Central memory CD4-positive, alpha-beta T cell (primary cell): ENCODE measurements around the gene CHMP4A.

ENCODE experiments used
- DNase-seq: peaks from one replicate; pipeline ENCODE4 v3.0.0; 2022

CHMP4A gene

DNA sequence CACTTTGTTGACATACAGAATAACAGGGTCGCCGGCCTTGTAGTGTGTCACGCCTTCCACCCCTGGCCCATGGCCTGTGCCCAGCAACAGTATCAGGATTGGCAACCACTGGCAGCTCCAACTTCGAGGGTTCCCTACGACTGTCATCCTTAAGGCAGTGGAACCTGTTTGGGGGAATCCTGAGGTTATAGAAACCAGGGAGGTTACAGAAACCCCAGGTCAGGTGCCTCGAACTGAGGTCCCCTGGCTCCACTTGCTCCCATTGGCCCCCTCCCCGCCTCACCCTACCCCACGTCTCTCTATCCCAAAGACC, 18.5 kb downstream of the CHMP4A start:
- DNase-seq = no peak

DNA sequence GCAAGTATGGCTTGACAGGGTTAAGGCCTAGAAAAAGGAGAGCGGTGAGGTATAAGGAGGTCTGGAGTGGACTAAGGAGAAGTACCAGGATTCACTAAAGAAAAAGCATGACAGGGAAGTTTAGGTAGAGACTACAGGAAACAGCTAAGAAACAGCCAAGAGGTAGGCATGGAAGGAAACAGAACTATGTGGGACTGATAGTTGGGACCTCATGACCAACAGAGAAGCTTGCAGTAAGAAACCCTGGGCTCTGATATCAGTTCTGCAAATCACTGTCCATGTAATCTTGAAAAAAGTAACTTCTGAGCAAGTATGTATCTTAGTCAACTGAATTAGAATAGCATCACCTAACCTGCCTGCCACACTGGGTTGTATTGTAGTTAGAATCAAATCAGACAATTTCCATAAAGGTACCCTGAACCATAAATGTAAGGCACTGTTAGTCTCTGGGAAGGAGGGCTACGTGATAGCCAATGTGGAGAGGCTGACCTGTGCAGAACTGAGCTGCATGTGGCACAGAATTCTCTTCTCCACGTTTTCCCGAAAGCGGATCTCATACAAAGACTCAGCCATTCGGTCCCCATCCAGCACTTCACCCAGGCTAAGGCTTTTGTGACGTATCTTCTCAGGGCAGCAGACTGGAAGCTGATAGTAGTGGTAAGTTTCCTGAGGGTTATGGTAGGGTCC, 19.0 kb downstream of the CHMP4A start:
- DNase-seq = no peak

DNA sequence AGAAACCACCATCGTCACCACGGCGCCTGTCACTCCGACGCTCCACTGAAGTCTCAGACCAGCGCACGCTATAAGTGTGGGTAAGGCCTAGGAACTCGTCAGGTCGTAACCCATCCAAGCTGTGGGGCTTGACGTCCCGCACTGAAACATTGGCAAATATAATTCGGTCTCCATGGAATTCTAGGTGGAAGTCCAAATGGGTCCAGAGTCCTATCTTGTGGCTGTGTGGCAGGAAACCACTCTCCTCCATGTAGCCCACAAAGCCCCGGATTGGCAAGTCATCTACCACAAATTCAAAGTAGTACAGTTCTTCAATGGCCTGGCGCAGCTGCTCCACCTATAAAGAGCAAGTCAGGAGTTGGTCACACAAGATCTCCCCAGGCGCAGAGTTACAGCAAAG, 20.4 kb downstream of the CHMP4A start:
- DNase-seq = no peak

DNA sequence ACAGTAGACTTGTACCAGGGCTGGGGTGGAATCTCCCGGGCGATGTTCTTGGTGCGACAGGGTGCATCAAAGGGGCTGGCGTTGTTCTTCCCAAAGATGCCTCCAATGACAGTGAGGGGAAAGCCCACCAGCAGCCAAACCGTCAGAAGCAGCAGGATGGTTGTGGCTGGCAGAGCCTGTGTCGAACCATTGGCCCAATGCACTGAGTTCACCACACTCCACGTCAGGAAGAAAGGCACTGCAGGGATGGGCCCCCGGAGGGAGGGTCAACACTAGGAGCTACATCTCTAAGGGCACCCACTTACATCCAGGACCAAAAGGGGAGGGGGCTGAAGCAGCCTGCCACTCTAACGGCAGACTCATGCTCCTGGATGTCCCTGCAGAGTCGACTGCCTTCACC, 22.9 kb downstream of the CHMP4A start:
- no peak for DNase-seq

DNA sequence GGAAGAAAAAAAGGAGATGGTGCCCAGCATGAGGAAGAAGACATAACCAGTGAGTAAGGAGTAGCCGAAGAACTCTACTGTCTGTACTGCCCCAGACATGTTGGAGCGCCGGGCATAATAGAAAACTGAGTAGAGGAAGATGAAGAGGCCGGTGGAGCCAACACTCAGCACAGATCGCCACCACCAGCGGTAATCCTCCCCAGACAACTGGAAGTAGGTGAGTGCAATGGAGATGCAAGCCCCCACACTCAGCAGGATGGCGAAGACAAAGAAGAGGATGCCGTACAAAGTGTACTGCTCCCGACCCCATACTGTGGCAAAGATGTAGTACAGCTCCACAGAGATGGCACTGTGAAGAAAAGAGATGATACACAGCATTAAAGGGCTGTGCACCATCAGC, 23.8 kb downstream of the CHMP4A start:
- DNase-seq = no peak

DNA sequence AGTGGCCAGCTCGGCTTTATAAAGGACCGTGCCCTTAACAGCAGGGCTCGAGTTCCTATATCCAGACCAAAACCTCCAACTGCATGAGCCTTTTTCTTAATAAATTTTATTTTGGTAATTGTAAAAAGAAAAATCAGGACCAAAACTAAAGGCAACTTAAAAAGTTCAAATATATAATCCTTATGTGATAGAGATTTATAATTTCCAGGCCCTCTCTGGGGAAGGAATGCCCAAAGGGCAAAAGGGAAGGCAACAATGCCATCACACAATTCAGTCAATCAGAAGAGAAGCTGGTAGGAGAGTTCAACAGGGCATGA, 24.3 kb downstream of the CHMP4A start:
- no peak for DNase-seq

DNA sequence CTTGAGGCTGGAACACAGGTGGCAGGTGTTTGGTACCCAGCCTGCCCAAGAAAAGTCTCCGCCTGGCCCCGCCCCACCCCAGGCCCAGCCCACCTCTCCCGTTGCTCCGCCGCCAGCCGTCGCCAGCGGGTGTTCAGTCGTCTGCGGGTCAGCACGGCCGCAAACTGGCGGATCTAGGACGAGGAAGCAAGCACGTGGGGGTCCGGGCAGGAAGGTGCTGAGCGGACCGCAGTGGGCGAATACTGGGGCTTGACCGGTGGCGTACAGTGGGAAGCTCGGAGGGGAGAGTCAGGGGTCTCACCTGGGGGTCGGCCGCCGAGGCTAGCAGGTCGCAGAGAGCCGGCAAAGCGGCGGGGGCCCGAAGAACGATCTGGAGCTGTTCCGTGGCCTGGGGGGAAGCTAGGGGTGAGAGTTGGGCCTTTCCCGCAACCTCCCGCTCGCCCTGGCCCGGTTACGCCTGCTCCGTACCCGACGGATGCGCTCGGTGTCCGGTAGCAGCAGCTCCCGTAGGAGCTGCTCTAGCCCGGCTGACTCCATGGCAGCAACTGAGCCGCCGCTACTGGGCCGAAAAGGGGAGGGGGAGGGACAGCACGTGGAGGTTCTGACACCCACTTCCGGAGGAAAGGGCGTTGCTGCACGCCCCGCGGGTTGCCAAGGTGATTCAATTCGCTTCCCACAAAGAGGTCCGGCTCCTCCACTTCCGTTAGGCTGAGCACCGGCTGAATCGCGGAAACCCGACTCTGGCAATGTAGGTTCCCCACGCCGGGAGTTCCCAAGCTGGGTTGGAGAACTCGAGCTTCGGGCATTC, 24.8 kb downstream of the CHMP4A start, which contains the start of gene IPO4:
Gene IPO4, minus strand, starts transcription at position 566 of the 808 bp plus-strand sequence. Its CDS starts 29 bp downstream, at position 537.
- peak; percentile 94 for DNase-seq

DNA sequence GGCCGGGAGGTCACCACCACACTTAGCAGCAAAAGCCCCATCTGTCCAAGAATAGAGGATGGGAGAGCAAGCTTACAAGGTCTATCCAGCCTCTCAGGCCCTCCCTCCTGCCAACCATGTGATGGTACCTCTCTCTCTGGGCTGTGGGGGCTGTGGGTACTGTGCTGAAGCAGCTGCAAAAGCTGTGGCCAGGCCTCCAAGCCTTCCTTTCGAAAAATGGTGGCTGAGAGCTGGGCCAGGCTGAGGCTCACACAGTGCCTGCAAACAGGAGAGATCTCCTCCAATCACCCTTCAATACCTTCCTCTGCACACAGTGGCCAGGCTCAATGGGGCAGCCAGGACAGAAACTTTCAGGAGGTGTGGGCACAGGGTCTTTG, 25.8 kb downstream of the CHMP4A start:
- no peak for DNase-seq

DNA sequence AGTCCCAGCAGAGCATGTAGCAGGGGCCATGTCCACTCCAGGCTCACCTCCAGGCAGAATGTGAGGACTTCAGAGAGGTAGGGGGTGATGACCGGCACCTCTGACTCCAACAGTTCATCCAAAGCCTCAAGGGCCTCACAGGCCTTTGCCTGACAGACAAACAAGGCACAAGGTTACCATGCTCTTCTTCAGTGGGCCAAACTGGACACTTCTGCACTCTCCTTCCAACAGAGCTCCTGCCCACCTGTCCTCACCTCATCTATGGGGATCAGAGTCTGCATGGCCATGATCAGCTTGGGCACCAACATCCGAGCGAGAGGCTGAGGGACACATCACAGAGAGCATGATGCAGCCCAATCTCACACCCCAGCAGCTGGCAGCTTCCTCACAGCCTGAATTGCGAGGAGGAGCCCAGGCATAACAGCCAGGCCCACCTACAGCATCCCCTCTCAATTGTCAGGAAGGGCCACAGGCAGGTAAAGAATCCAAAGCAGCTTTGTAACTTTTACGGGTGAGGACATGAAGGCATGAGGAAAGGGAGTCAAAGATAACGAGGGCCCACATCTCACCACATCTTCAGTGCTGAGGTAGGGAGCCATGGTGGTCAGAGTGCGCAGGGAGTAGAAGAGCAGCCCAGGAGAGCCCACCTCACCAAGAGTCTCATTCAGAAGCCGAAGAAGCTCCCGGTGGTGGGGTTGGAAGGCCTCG, 26.3 kb downstream of the CHMP4A start:
- no peak for DNase-seq

DNA sequence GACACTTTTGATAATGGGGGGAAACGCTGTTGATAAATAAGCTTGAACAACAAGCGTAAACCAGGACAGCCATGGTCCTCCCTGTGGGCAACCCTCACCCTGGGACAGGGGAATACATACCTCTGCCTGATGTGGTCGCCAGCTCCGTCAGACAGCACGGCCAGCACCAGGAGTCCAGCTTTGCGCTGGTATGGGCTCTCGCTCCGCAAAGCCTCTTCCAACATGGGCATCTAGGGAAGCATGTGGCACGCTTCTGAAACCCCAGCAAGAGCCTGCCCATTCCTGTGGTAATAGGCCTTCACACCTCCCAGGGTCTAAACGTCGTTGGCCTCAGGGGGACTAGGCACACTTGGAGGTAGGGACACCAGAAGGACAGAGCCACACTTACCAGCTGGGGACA, 27.5 kb downstream of the CHMP4A start:
- no peak for DNase-seq

DNA sequence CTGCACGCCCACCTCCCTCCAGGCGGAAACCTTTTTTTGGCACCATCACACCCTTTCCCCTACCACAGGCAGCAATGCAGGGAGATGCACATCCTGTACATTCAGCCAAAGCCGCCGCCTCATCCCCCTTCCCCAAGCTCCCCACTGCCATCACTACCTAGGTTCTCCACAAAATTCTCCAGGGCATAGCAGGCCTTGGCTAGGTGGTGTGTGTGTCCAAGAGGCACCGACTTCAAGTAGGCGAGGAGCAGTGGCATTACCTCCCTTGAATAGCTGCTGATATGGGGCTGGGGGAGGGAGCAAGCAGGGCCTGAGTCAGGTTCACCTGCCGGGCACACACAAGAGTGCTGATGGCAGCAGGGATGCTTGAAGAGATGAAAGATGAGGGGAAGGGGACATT, 28.3 kb downstream of the CHMP4A start:
- no peak for DNase-seq

DNA sequence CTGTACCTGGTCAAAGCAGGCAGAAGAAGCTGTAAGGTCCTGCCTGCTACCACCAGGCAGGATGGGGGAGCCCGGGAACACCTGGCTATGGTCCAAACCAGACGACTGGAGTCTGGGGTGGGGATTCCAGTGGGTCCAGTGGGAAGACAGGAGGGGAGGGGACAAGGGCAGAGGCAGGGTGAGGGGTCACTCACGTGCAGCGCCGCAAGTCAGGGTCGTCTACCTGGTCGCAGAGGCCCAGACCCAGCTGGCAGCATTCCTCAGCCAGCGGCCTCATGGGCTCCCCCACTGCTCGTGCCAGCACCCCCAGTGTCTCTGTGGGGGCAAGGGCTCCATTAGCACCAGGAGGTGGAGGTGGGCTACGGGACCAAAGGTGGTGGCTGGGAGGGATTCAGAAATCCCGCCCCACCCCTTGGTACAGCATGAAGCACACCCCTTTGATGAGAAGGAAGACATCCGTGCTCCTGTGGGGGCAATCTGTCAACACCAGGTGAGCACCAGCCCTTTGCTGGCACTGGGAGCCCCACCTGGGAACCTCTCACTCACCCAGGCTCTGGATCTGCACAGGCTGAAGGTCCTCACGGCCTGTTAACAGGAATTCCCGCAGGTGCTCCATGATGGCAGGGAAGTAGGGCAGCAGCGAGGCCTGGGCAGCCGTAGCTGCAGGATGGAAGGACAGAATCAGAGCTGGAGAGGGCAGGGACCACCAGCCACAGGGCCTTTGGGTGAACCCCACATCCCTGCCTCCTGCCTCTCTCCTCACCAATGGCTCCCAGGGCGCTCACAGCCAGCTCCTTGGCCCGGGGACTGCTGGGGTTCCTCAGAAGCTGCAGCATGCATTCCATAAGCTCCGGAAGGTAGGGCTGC, 29.0 kb downstream of the CHMP4A start:
- DNase-seq = no peak

DNA sequence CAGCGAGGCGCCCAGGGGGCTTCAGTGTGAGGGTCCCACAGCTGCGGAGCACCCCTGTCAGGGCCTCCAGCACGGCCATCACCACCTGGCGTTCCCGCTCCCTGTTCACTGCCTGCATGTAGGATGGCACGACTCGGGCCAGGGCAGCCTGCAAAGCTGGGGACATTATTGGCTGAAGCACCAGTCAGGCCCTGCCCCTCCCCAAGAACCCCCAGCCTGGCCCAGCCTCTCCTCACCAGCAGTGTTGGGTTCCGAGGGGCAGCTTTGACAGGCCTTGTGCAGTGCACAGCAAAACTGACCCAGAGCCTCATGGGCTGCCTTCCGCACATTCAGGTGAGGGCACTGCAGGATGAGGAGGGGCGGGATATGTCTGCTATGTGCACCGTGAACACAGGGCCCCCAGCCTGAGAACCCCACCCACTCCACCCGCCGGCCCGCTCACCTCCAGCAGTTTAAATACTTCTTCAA, 30.2 kb downstream of the CHMP4A start:
- no peak for DNase-seq

DNA sequence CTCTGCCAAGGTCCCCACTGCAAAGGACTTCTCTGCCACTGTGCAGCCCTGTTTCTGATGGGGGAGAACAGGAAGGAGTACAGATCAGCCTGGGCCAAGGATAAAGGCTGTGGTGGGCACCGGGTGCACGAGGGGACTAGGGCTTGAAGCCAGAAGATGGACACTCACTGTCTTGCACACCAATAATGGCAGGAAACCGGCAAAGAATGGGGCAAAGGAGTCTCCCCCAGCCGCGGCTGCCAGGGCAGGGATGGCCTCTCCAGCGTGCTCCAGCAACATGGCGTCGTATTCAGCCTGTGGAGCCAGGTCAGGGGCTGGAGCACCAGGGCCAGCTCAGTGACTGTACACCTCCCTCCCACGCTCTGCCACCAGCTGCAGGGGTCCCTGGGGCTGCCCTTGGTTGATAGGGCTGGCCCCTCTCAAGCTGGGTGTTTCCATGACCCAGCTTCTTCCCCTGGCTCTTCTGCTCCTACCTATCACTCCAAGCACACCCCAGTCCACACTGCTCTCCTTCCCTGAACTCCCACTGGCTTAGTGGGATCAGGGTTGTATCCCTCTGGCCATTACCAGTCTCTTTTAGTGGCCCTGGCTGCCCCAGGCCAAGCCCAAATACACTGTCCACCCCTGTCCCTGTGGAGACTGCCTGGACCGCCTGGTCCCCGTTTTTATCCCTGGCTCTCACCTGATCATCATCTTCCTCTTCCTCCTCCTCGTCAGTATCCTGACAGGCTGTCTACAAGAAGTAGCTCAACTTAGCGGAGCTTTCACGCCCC, 31.0 kb downstream of the CHMP4A start:
- no peak for DNase-seq

DNA sequence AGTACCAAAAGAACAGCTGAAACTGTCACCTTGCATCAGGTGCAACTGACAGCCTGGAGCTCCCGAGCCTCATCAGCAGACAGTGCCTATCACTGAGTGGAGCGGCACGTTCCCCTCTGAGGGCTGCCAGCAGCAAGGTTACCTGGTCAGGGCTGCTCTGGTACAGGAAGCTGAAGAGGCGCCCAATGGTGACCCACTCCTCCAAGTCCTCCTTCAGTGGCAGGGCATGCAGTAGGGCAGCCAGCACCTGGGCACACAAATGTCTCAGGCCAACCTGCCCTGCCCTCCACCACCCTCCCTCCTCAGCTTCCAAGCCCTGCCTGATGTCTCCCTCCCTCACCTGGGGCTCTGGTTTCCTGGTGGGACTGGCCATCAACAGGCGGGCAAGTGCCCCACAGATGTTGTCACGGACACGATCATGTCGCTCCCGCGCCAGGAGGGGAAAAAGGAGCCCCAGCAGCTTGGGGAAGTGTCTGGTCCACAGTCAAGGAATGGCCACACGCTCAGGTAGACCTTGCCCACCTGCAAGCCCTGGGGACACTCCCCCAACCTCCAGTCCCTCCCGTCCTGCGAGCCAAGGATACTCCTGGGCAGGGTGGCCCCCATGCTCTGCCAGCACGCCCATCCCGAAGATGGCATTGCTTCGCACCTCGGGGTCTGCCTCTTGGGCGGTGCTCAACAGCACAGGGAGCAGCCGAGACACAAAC, 31.8 kb downstream of the CHMP4A start:
- no peak for DNase-seq

DNA sequence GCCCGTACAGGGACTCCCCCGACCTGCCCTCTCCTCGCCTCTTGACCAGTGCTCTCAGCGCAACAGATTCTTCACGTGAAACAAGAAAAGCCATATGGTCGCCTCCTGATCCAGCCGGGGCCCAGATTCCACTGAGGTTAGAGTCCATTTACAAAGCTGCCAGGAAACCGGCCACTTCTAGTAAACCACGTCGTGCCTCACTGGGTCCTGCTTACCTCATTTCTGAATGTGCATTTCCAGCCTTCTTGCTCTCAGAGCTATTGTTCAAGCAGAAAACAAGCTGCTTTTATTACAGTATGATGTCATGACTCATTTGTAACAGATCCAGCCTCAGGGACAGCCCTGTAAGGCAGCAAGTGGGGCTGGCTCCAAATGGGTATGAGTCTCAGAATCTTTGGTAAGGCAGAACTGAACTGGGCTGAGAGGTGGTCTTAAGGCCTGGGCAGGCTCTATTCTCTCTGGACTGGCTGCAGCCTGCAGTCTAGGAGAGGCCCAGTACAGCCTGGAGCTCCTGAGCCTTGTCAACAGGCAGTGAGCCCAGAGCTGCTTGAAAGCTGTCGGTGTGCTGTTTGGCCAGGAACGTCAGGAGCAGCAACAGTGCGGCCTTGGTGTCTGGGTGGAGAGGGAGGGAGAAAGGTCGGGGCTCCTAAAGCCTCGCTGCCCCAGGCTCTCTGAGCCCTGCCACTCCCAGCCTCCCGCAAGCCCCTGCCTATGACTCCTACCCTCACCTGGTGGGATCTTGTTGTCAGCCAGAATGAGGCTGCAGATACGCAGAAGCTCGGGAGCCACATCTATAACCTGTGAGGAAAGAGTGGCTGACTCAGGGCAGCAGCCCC, 33.1 kb downstream of the CHMP4A start:
- no peak for DNase-seq

DNA sequence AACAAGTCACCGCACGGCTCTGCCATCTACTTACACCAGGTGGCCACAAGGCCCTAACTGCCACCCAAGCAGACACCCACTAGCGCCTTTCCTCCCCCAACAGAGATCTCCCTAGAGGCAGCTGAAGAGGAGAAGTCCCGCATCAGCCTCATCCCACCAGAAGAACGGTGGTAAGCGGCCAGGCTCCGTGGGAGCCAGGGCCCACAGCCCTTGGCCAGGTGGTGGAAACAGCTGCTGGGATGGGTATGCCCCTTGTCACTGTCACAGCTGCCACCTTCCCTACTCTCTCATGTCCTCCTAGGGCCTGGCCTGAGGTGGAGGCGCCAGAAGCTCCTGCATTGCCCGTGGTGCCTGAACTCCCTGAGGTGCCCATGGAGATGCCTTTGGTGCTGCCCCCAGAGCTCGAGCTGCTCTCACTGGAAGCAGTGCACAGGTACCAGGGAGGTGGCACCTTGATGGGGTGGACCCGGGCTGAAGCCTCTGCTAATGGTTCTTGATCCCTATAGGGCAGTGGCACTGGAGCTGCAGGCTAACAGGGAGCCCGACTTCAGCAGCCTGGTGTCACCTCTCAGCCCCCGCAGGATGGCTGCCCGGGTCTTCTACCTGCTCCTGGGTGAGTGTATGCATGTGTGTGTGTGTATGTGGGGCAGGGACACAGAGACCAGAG, 33.9 kb downstream of the CHMP4A start:
- no peak for DNase-seq

DNA sequence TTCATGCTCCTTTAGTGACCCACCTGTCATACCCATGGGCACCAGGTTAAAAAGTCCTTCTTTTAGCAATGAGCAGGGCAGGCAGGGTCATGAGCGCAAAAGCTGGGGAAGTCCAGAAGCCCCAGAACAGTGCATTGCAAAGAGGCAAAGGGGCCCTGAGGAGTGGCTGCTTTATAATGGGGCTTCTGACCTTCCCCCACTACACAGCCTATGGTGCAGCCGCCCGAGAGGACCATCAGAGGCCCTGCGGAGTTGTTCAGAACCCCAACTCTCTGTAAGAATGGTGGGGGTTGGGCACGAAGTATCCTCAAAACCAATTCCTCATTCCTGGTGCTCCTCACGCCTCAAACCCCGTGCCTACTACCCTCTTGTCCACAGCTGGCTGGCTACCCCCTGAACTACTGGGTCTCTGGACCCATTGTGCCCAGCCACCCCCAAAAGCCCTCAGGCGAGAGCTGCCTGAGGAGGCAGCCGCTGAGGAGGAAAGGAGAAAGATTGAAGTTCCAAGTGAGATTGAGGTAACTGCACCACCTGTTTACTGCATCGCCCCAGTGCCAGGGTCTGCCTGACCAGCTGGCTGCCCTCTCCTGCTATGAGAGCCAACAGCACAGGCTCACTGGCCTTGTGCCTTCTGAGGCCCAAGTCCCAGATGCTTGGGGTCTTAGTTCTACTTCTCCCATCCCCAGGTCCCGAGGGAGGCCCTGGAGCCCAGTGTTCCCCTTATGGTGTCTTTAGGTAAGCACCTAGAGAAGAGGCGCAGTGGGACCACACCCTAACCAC, 34.7 kb downstream of the CHMP4A start:
- DNase-seq = no peak

DNA sequence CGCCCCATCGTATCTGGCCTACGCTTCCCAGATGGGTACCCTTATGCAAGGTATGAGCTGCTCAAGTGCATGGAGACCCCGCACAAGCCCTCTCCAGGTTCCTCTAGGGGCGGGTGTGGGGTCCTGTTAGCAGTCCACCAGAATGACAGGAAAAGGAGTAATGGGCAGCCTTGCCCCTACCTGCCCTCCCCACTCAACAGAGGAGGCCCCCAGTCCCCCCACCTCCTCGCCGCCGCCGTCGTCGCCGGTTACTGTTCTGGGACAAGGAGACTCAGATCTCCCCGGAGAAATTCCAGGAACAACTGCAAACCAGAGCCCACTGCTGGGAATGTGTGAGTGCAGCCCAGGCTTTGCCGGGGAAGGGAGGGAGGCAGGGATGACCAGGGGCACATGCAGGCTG, 35.4 kb downstream of the CHMP4A start:
- DNase-seq = no peak
